Keratinocyte (primary cell): Measurements from ENCODE around the gene FUT8. TPM values are rescaled to one million over a fixed set of nuclear protein-coding genes. Genes with fewer than 3 reads are reported as not detected.

Experiments used
- DNase-seq: peaks from one replicate; pipeline ENCODE4 v3.0.0-alpha.2; 2011; ENCODE audit warnings: low read depth, missing footprints, low spot score
- FAIRE-seq: peaks from 2 replicates; lab custom pipeline; 2011; peaks lifted over from hg19 to GRCh38; lab: Jason Lieb, UNC
- H2AFZ ChIP-seq: 2 replicates; pipeline ENCODE4 v1.6.0; 2012; ENCODE audit warnings: low read length, control low read depth, inconsistent platforms; ENCODE audit not compliant: control insufficient read depth
- H3K27ac ChIP-seq: 2 replicates; pipeline ENCODE4 v1.5.1; 2011; ENCODE audit warnings: low read length; ENCODE audit not compliant: control insufficient read depth, insufficient read depth
- H3K27me3 ChIP-seq: 3 replicates; pipeline ENCODE4 v1.6.0; 2011; ENCODE audit warnings: low read length; ENCODE audit not compliant: control insufficient read depth, insufficient read depth; ENCODE audit errors: extremely low read depth
- H3K36me3 ChIP-seq, 2 experiments: 2 replicates in 1 of 2; 3 replicates in 1 of 2; pipeline ENCODE4 v1.5.1; 2011; ENCODE audit warnings: low read length in 2 of 2, mild to moderate bottlenecking in 1 of 2; ENCODE audit not compliant: control insufficient read depth in 2 of 2, insufficient read depth in 2 of 2; ENCODE audit errors: extremely low read depth in 1 of 2
- H3K4me1 ChIP-seq: 3 replicates; pipeline ENCODE4 v1.5.1; 2011; ENCODE audit warnings: low read length; ENCODE audit not compliant: control insufficient read depth, insufficient read depth; ENCODE audit errors: extremely low read depth
- H3K4me2 ChIP-seq: 3 replicates; pipeline ENCODE4 v1.6.0; 2011; ENCODE audit warnings: low read depth, low read length; ENCODE audit not compliant: control insufficient read depth, insufficient read depth; ENCODE audit errors: extremely low read depth
- H3K4me3 ChIP-seq, 3 experiments: fragments of 200-600 bp in 1 of 3; sonication (generic) in 1 of 3; 2 replicates in 2 of 3; 3 replicates in 1 of 3; pipeline ENCODE4 v1.5.1; 2011 to 2016; ENCODE audit warnings: low read length in 3 of 3, mild to moderate bottlenecking in 3 of 3, control low read depth in 2 of 3, inconsistent platforms in 1 of 3, low read depth in 1 of 3, mixed read lengths in 1 of 3, mixed run types in 1 of 3, moderate library complexity in 1 of 3; ENCODE audit not compliant: control insufficient read depth in 2 of 3, insufficient read depth in 2 of 3; ENCODE audit errors: extremely low read depth in 1 of 3
- H3K79me2 ChIP-seq: 2 replicates; pipeline ENCODE4 v1.6.0; 2012; ENCODE audit warnings: low read length; ENCODE audit not compliant: control insufficient read depth, insufficient read depth
- H3K9ac ChIP-seq: 3 replicates; pipeline ENCODE4 v1.6.0; 2011; ENCODE audit warnings: low read length; ENCODE audit not compliant: control insufficient read depth, insufficient read depth; ENCODE audit errors: extremely low read depth
- H3K9me1 ChIP-seq: 3 replicates; pipeline ENCODE4 v1.6.0; 2011; ENCODE audit warnings: low read length; ENCODE audit not compliant: control insufficient read depth, insufficient read depth; ENCODE audit errors: extremely low read depth
- H3K9me3 ChIP-seq: 2 replicates; pipeline ENCODE4 v1.5.1; 2012; ENCODE audit warnings: low read depth, low read length; ENCODE audit not compliant: control insufficient read depth
- H4K20me1 ChIP-seq: 3 replicates; pipeline ENCODE4 v1.6.0; 2011; ENCODE audit warnings: low read length; ENCODE audit not compliant: control insufficient read depth, insufficient read depth; ENCODE audit errors: extremely low read depth
- EZH2 ChIP-seq: IDR thresholded peaks from one replicate; pipeline ENCODE4 v1.6.1; 2012; ENCODE audit warnings: inconsistent platforms, mild to moderate bottlenecking, low read length, moderate library complexity
- dilution Hi-C: fragments of 300-500 bp; cut with MboI; formaldehyde crosslinking; loops from one replicate; pipeline ENCODE4 v1.7.0; 2020; ENCODE audit warnings: low sequenced_read_pairs; ENCODE audit not compliant: extremely low pct_ligation_motif_present
- polyA plus RNA-seq, 5 experiments: library from polyadenylated mRNA; depleted of rRNA in 3 of 5; stranded (reverse) in 3 of 5; stranded (forward) in 1 of 5; unstranded in 1 of 5; fragments of >200 nt; gene quantifications; 1 replicate in 1 of 5; 2 replicates in 3 of 5; 3 replicates in 1 of 5; pipeline versions ENCODE4 v1.2.1 to v1.2.3, GENCODE V29; 2011 to 2012; ENCODE audit warnings: missing spikeins in 2 of 5, low read depth in 1 of 5, low replicate concordance in 1 of 5
- TF ChIP-seq, protein P1 (sequence below), 3 experiments: IDR thresholded peaks in 1 of 3; conservative IDR thresholded peaks in 1 of 3; optimal IDR thresholded peaks in 1 of 3; 2 replicates in 2 of 3; 3 replicates in 1 of 3; pipeline versions ENCODE3 to v1.5.1; 2011; ENCODE audit warnings: low read length in 3 of 3, mild to moderate bottlenecking in 3 of 3, moderate library complexity in 2 of 3, control low read depth in 1 of 3, inconsistent platforms in 1 of 3; ENCODE audit not compliant: insufficient read depth in 2 of 3; ENCODE audit errors: extremely low read depth in 1 of 3

Gene FUT8
- polyA plus RNA-seq, 1 donor (not counting 4 experiments of a cell fraction or from before 2014, with no cell fraction given), result 12.5 TPM

DNA sequence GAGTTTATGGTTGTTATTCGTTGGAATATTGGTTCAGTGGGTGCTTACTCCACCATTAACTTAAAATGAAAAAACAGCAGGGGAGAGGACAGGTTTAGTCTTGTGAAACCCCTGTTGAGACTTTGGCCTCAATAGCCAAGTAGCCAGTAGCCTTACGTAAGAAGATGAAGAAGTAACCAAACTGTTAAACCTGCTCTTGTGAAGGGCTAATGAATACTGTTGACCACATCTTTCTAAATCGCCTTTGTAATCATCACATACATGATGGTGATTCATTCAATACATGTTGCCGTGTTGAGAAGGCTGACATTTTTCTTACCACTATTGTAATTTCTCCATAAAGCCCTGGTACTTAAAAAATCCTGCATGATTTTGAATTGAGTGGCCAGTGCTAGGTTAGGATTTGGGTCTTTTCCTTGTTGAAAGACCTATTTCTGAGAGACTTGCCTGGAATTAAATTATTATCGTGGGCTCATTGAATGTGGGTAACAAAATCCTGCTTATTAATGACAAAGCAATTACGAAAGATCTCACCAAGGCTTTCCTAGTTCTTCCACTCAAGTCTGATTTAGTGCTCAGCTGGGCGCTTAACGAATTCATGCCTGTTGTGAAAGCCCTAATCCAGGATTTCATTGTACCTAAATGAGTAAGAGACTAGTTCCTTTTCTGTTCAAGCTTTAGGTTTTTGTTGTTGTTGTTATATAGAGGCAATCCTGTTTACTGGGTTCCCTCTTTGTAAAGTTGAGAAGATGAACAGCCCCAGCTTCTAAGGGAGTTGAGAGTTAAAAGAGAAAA, 333.1 kb downstream of the FUT8 start:
- dilution Hi-C loops, result no loop called here
- Histone ChIP-seq H3K4me2 (no peak overlapping the region), H3K36me3 (no peaks in the 10 kb centered on the region), H3K27me3 (no peaks in the 10 kb centered on the region), H4K20me1 (no peaks in the 10 kb centered on the region), H3K9ac (no peak overlapping the region), H3K4me3 (no peak overlapping the region), H3K79me2 (no peaks in the 10 kb centered on the region), H2AFZ (no peak overlapping the region), H3K9me1 (no peaks in the 10 kb centered on the region), H3K9me3 (no peaks in the 10 kb centered on the region), H3K27ac (no peak overlapping the region), H3K4me1 (no peaks in the 10 kb centered on the region)
- DNase-seq (no peak), FAIRE-seq (no peak)
- no peak for TF ChIP-seq EZH2
- TF ChIP-seq, protein P1, sequence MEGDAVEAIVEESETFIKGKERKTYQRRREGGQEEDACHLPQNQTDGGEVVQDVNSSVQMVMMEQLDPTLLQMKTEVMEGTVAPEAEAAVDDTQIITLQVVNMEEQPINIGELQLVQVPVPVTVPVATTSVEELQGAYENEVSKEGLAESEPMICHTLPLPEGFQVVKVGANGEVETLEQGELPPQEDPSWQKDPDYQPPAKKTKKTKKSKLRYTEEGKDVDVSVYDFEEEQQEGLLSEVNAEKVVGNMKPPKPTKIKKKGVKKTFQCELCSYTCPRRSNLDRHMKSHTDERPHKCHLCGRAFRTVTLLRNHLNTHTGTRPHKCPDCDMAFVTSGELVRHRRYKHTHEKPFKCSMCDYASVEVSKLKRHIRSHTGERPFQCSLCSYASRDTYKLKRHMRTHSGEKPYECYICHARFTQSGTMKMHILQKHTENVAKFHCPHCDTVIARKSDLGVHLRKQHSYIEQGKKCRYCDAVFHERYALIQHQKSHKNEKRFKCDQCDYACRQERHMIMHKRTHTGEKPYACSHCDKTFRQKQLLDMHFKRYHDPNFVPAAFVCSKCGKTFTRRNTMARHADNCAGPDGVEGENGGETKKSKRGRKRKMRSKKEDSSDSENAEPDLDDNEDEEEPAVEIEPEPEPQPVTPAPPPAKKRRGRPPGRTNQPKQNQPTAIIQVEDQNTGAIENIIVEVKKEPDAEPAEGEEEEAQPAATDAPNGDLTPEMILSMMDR (optimal IDR thresholded peaks at IDR 0.05 in 1 of 3, IDR thresholded peaks at IDR 0.05 in 1 of 3, conservative IDR thresholded peaks at IDR 0.05 in 1 of 3; ENCODE audit: extremely low read depth in 1 of 3, insufficient read depth in 2 of 3, low read length in 3 of 3), result no peak

DNA sequence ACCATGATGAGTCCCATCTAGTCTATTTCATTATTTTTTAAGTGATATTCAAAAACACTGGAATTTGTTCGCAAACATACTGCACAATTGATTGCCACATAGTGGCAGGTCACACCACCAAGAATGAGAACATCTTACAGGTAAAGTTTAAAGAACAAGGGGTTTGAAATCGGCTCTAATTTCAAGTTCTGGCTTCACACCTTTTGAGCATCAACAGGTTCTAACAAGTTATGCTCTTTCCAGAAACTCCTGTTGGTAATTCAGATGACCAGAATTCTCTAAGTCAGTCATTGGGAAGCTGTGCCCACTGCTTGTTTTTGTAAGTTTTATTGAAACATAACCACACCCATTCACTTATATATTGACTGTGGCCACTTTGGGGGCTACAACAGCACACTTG, 336.3 kb downstream of the FUT8 start:
- TF ChIP-seq, protein P1 (optimal IDR thresholded peaks at IDR 0.05 in 1 of 3, IDR thresholded peaks at IDR 0.05 in 1 of 3, conservative IDR thresholded peaks at IDR 0.05 in 1 of 3; ENCODE audit: extremely low read depth in 1 of 3, insufficient read depth in 2 of 3, low read length in 3 of 3), result no peak
- DNase-seq, result no peak
- no peak for FAIRE-seq

More for the DNA sequence above, 336.3 kb downstream of the FUT8 start:
- Histone ChIP-seq H3K27me3 (no peaks in the 10 kb centered on the region), H3K79me2 (no peaks in the 10 kb centered on the region), H3K4me2 (no peak overlapping the region), H3K9me3 (no peaks in the 10 kb centered on the region), H3K9ac (no peak overlapping the region), H4K20me1 (no peaks in the 10 kb centered on the region), H3K4me1 (no peaks in the 10 kb centered on the region), H2AFZ (no peak overlapping the region), H3K27ac (no peak overlapping the region), H3K4me3 (no peak overlapping the region), H3K36me3 (no peaks in the 10 kb centered on the region), H3K9me1 (no peaks in the 10 kb centered on the region)
- dilution Hi-C loops, result no loop called here
